Astrocyte (in vitro differentiated cells and primary cell): Measurements from ENCODE around the gene BAZ1B. TPM values are rescaled to one million over a fixed set of nuclear protein-coding genes. Genes with fewer than 3 reads are reported as not detected.

ENCODE experiments used
- DNase-seq: peaks from one replicate; pipeline ENCODE4 v3.0.0-alpha.2; 2010; ENCODE audit warnings: low read depth
- FAIRE-seq: peaks from 2 replicates; lab custom pipeline; 2011; peaks lifted over from hg19 to GRCh38; lab: Jason Lieb, UNC
- H2AFZ ChIP-seq: 2 replicates; pipeline ENCODE4 v1.6.0; 2012; ENCODE audit warnings: low read depth, low read length, inconsistent platforms
- H3K27ac ChIP-seq: 2 replicates; pipeline ENCODE4 v1.5.1; 2011; ENCODE audit warnings: low read depth, low read length, inconsistent platforms
- H3K27me3 ChIP-seq: 2 replicates; pipeline ENCODE4 v1.6.0; 2011; ENCODE audit warnings: low read length, inconsistent platforms; ENCODE audit not compliant: insufficient read depth
- H3K36me3 ChIP-seq: 2 replicates; pipeline ENCODE4 v1.5.1; 2011; ENCODE audit warnings: low read length, inconsistent platforms; ENCODE audit not compliant: insufficient read depth
- H3K4me1 ChIP-seq: 2 replicates; pipeline ENCODE4 v1.5.1; 2011; ENCODE audit warnings: low read length, inconsistent platforms; ENCODE audit not compliant: insufficient read depth
- H3K4me2 ChIP-seq: 2 replicates; pipeline ENCODE4 v1.6.0; 2012; ENCODE audit warnings: low read length, inconsistent platforms
- H3K4me3 ChIP-seq: 2 replicates; pipeline ENCODE4 v1.5.1; 2011; ENCODE audit warnings: low read depth, mild to moderate bottlenecking, low read length, inconsistent platforms; ENCODE audit not compliant: insufficient read depth
- H3K79me2 ChIP-seq: 2 replicates; pipeline ENCODE4 v1.6.0; 2012; ENCODE audit warnings: mild to moderate bottlenecking, low read length, inconsistent platforms; ENCODE audit not compliant: insufficient read depth
- H3K9ac ChIP-seq: 2 replicates; pipeline ENCODE4 v1.6.0; 2012; ENCODE audit warnings: mild to moderate bottlenecking, low read length, inconsistent platforms
- H3K9me3 ChIP-seq: 2 replicates; pipeline ENCODE4 v1.5.1; 2012; ENCODE audit warnings: low read depth, mild to moderate bottlenecking, low read length, inconsistent platforms; ENCODE audit not compliant: insufficient read depth
- H4K20me1 ChIP-seq: 2 replicates; pipeline ENCODE4 v1.6.0; 2012; ENCODE audit warnings: low read length, inconsistent platforms; ENCODE audit not compliant: insufficient read depth
- H3K27ac Mint-ChIP-seq: one replicate; pipeline ENCODE4 v1.8.0; 2021; ENCODE audit warnings: mild to moderate bottlenecking, mixed read lengths; ENCODE audit not compliant: unreplicated experiment
- H3K27me3 Mint-ChIP-seq: one replicate; pipeline ENCODE4 v1.8.0; 2021; ENCODE audit warnings: low read depth, mixed read lengths; ENCODE audit not compliant: unreplicated experiment
- H3K36me3 Mint-ChIP-seq: one replicate; pipeline ENCODE4 v1.8.0; 2021; ENCODE audit warnings: low read depth, mixed read lengths; ENCODE audit not compliant: unreplicated experiment
- H3K4me1 Mint-ChIP-seq: one replicate; pipeline ENCODE4 v1.8.0; 2021; ENCODE audit warnings: low read depth, mixed read lengths; ENCODE audit not compliant: unreplicated experiment
- H3K4me3 Mint-ChIP-seq: one replicate; pipeline ENCODE4 v1.8.0; 2021; ENCODE audit warnings: mild to moderate bottlenecking, moderate library complexity, mixed read lengths; ENCODE audit not compliant: unreplicated experiment
- H3K9me3 Mint-ChIP-seq: one replicate; pipeline ENCODE4 v1.8.0; 2021; ENCODE audit warnings: mild to moderate bottlenecking, mixed read lengths; ENCODE audit not compliant: unreplicated experiment
- EZH2 ChIP-seq: IDR thresholded peaks from 2 replicates; pipeline ENCODE4 v1.6.1; 2012; ENCODE audit warnings: mild to moderate bottlenecking, low read length, inconsistent platforms; ENCODE audit not compliant: insufficient read depth
- total RNA-seq: library from RNA; stranded (reverse); gene quantifications from 2 replicates; pipeline ENCODE4 v1.2.1, GENCODE V29; 2021
- TF ChIP-seq, protein P1 (sequence below): IDR thresholded peaks from 2 replicates; pipeline ENCODE4 v1.5.1; 2011; ENCODE audit warnings: low read depth, mild to moderate bottlenecking, inconsistent platforms, low read length, moderate library complexity; ENCODE audit not compliant: insufficient read depth

Gene BAZ1B
- total RNA-seq, 1 donor from 2014 or later = 62.5 TPM

DNA sequence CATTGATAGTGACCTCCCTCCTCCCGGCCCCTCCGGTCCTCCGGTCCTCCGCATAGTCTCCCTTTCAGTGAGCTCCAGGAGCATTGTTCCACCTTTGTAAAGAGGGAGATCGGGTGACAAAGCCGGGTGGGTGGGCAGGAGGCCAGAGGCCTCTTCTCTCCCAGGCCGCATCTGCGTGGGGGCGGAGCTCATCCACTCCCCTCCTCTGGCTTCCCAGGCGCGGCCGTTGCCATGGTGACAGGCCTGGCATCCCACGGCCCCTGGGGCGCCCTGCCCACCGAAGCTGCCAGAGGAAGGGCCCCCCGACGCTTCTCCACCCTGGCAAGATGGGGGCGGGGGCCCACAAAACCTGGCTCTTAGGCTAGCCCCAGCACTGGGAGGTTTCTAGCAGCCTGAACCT is 92.9 kb downstream of the BAZ1B start:
- Histone ChIP-seq H3K36me3 (no peaks in the 10 kb centered on the region), H3K27ac (no peak overlapping the region), H3K9ac (no peak overlapping the region), H3K4me1 (peaks cover 5% of the 10 kb centered on the region), H3K79me2 (no peaks in the 10 kb centered on the region), H3K9me3 (no peaks in the 10 kb centered on the region), H3K4me3 (no peak overlapping the region), H3K27me3 (no peaks in the 10 kb centered on the region), H4K20me1 (no peaks in the 10 kb centered on the region), H3K4me2 (peak overlapping the region; percentile 26), H2AFZ (peak overlapping the region; percentile 26)
- TF ChIP-seq, protein P1, sequence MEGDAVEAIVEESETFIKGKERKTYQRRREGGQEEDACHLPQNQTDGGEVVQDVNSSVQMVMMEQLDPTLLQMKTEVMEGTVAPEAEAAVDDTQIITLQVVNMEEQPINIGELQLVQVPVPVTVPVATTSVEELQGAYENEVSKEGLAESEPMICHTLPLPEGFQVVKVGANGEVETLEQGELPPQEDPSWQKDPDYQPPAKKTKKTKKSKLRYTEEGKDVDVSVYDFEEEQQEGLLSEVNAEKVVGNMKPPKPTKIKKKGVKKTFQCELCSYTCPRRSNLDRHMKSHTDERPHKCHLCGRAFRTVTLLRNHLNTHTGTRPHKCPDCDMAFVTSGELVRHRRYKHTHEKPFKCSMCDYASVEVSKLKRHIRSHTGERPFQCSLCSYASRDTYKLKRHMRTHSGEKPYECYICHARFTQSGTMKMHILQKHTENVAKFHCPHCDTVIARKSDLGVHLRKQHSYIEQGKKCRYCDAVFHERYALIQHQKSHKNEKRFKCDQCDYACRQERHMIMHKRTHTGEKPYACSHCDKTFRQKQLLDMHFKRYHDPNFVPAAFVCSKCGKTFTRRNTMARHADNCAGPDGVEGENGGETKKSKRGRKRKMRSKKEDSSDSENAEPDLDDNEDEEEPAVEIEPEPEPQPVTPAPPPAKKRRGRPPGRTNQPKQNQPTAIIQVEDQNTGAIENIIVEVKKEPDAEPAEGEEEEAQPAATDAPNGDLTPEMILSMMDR = no peak
- TF ChIP-seq EZH2 = no peak
- Mint-ChIP-seq H3K4me3 (no peak overlapping the region), H3K27ac (no peak overlapping the region), H3K27me3 (peaks cover 12% of the 10 kb centered on the region), H3K9me3 (no peaks in the 10 kb centered on the region), H3K4me1 (peaks cover 1% of the 10 kb centered on the region), H3K36me3 (no peaks in the 10 kb centered on the region)
- peak; percentile 16 for DNase-seq
- FAIRE-seq = no peak

DNA sequence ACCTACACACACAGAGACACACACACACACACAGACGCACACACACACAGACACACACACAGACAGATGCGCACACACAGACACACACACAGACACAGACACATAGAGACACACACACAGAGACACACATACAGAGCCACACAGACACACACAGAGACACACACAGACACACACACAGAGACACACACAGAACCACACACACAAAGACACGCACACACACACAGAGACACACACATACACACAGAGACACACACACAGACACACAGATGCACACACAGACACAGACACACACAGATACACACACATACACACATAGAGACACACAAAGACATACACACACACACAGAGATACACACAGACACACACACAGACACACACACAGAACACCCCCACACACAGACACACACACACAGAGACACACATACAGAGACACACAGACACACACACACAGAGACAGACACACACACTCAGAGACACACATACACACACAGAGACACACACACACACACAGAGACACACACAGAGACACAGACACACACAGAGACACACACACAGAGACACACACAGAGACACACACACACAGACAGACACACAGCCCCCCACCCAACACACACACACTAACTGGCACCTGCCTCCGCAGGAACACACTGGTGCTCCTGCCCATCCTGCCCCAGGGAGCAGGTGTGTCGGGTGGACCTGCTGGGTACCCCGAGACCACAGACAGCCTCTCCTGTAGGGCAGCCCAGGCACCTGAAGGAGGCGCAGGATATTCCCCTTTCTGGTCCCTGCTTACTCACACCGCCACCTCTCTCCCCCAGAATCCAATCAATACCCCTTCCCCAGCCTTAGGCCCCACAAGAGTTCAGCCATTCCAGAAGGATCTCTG is 93.9 kb downstream of the BAZ1B start:
- Histone ChIP-seq H3K27ac (no peak overlapping the region), H3K9ac (no peak overlapping the region), H3K79me2 (no peaks in the 10 kb centered on the region), H2AFZ (peak overlapping the region; percentile 1), H3K9me3 (no peaks in the 10 kb centered on the region), H3K27me3 (no peaks in the 10 kb centered on the region), H4K20me1 (no peaks in the 10 kb centered on the region), H3K4me1 (peaks cover 5% of the 10 kb centered on the region), H3K36me3 (no peaks in the 10 kb centered on the region), H3K4me2 (no peak overlapping the region), H3K4me3 (no peak overlapping the region)
- no peaks in the 10 kb centered on the region for H3K9me3 Mint-ChIP-seq
- no peak overlapping the region for H3K4me3 Mint-ChIP-seq
- no peak for TF ChIP-seq EZH2
- TF ChIP-seq, protein P1 = no peak
- peaks cover 1% of the 10 kb centered on the region for H3K4me1 Mint-ChIP-seq
- DNase-seq (no peak), FAIRE-seq (no peak)
- no peaks in the 10 kb centered on the region for H3K36me3 Mint-ChIP-seq
- H3K27ac Mint-ChIP-seq = no peak overlapping the region
- peaks cover 12% of the 10 kb centered on the region for H3K27me3 Mint-ChIP-seq

DNA sequence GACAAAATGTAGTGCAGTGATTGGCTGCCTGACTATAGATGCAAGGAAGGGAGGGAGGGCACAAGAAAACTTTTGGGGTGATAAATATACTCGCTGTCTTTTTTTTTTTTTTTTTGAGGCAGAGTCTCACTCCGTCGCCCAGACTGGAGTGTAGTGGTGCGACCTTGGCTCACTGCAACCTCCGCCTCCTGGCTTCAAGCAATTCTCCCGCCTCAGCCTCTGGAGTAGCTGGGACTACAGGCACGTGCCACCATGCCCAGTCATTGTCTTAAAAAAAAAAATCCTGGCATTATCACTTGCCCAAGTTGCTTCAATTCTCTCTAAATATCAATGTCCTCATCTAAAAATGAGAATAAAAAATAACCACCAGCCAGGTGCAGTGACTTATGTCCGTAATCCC is 96.1 kb downstream of the BAZ1B start:
- H3K9ac ChIP-seq = no peak overlapping the region
- FAIRE-seq = no peak
- no peaks in the 10 kb centered on the region for H3K79me2 ChIP-seq
- Mint-ChIP-seq H3K4me3 (no peak overlapping the region), H3K36me3 (no peaks in the 10 kb centered on the region), H3K4me1 (no peaks in the 10 kb centered on the region), H3K27ac (no peak overlapping the region), H3K27me3 (peaks cover 8% of the 10 kb centered on the region), H3K9me3 (no peaks in the 10 kb centered on the region)
- DNase-seq = no peak
- H3K27me3 ChIP-seq = no peaks in the 10 kb centered on the region
- H3K36me3 ChIP-seq = no peaks in the 10 kb centered on the region
- no peak overlapping the region for H3K27ac ChIP-seq
- no peak overlapping the region for H2AFZ ChIP-seq
- peaks cover 5% of the 10 kb centered on the region for H3K4me1 ChIP-seq
- H3K4me2 ChIP-seq = no peak overlapping the region
- H3K4me3 ChIP-seq = no peak overlapping the region
- no peaks in the 10 kb centered on the region for H3K9me3 ChIP-seq
- TF ChIP-seq, protein P1 = no peak
- no peak for TF ChIP-seq EZH2
- no peaks in the 10 kb centered on the region for H4K20me1 ChIP-seq
